GM23248 (cell line): ENCODE data around the gene HOXD9. TPM values are rescaled to one million over a fixed set of nuclear protein-coding genes. Genes with fewer than 3 reads are reported as not detected.

ENCODE experiments used
- DNase-seq: peaks from one replicate; pipeline ENCODE4 v3.0.0-alpha.2; 2015
- H2AFZ ChIP-seq: fragments of 200-600 bp; sonication (generic); 2 replicates; pipeline ENCODE4 v1.6.1; 2016; ENCODE audit warnings: antibody characterized with exemption
- H3F3A ChIP-seq: fragments of 200-600 bp; sonication (generic); 2 replicates; pipeline ENCODE4 v1.6.1; 2016; ENCODE audit warnings: mild to moderate bottlenecking, antibody characterized with exemption, mixed run types; ENCODE audit not compliant: insufficient read depth
- H3K27ac ChIP-seq: fragments of 200-600 bp; sonication (generic); 2 replicates; pipeline ENCODE4 v1.5.1; 2016; ENCODE audit warnings: mild to moderate bottlenecking
- H3K27me3 ChIP-seq: fragments of 200-600 bp; sonication (generic); replicated peaks from 2 replicates; pipeline ENCODE4 v1.6.1; 2016; ENCODE audit warnings: mild to moderate bottlenecking; ENCODE audit not compliant: insufficient read depth
- H3K36me3 ChIP-seq: fragments of 200-600 bp; sonication (generic); 2 replicates; pipeline ENCODE4 v1.6.1; 2016; ENCODE audit warnings: low read depth, mild to moderate bottlenecking
- H3K4me1 ChIP-seq: fragments of 200-600 bp; sonication (generic); 2 replicates; pipeline ENCODE4 v1.6.1; 2016; ENCODE audit warnings: mild to moderate bottlenecking; ENCODE audit not compliant: insufficient read depth
- H3K4me2 ChIP-seq: fragments of 200-600 bp; sonication (generic); one replicate; pipeline ENCODE4 v1.6.1; 2016; ENCODE audit warnings: mild to moderate bottlenecking; ENCODE audit not compliant: unreplicated experiment
- H3K4me3 ChIP-seq: fragments of 200-600 bp; sonication (generic); 2 replicates; pipeline ENCODE4 v1.5.1; 2016; ENCODE audit warnings: mild to moderate bottlenecking
- H3K79me2 ChIP-seq: fragments of 200-600 bp; sonication (generic); 2 replicates; pipeline ENCODE4 v1.6.1; 2016; ENCODE audit warnings: mild to moderate bottlenecking; ENCODE audit not compliant: insufficient read depth
- H3K9ac ChIP-seq: fragments of 200-600 bp; sonication (generic); 2 replicates; pipeline ENCODE4 v1.6.1; 2016; ENCODE audit warnings: mild to moderate bottlenecking
- H3K9me2 ChIP-seq: fragments of 200-600 bp; sonication (generic); 2 replicates; pipeline ENCODE4 v1.6.1; 2016; ENCODE audit warnings: mixed run types, mild to moderate bottlenecking, moderate library complexity; ENCODE audit not compliant: insufficient read depth
- H3K9me3 ChIP-seq: fragments of 200-600 bp; sonication (generic); one replicate; pipeline ENCODE4 v1.6.1; 2017; ENCODE audit warnings: low read depth
- H4K20me1 ChIP-seq: fragments of 200-600 bp; sonication (generic); 2 replicates; pipeline ENCODE4 v1.6.0; 2016; ENCODE audit not compliant: insufficient read depth
- EZH2 ChIP-seq: fragments of 200-600 bp; sonication (generic); IDR thresholded peaks from 2 replicates; pipeline ENCODE4 v1.6.1; 2018; ENCODE audit warnings: antibody characterized with exemption, mild to moderate bottlenecking; ENCODE audit not compliant: insufficient read depth, poor library complexity, severe bottlenecking
- EZH2phosphoT487 ChIP-seq: fragments of 200-600 bp; sonication (generic); IDR thresholded peaks from 2 replicates; pipeline ENCODE4 v1.6.1; 2018; ENCODE audit warnings: antibody characterized with exemption, moderate library complexity, mild to moderate bottlenecking, low read depth; ENCODE audit not compliant: insufficient read depth
- WGBS, 2 experiments: methylation state at CpG; one replicate each; pipeline ENCODE4 v1.1.6; 2015 to 2017; ENCODE audit warnings: low lambda C conversion rate in 2 of 2, low coverage in 1 of 2; ENCODE audit errors: missing lambda C conversion rate in 2 of 2; 5-methylcytosine and 5-hydroxymethylcytosine counted together
- in situ Hi-C: fragments of 300-500 bp; cut with MboI; formaldehyde crosslinking; loops from 2 replicates; pipeline ENCODE4 v1.15.0; 2020
- polyA plus RNA-seq: library from polyadenylated mRNA; unstranded; fragments of >200 nt; fragmentation: Nextera tagmentation; extraction: Ambion mirVana; gene quantifications from 2 replicates; pipeline ENCODE4 v1.2.1, GENCODE V29; 2016
- total RNA-seq: library from RNA; depleted of rRNA; stranded (reverse); fragments of >200 nt; shearing (Covaris generic); gene quantifications from 2 replicates; pipeline ENCODE4 v1.2.3, GENCODE V29; 2014

HOXD9 gene
- total and polyA plus RNA-seq, 2 experiments from 2014 or later: 4.2 to 7.2 TPM

DNA sequence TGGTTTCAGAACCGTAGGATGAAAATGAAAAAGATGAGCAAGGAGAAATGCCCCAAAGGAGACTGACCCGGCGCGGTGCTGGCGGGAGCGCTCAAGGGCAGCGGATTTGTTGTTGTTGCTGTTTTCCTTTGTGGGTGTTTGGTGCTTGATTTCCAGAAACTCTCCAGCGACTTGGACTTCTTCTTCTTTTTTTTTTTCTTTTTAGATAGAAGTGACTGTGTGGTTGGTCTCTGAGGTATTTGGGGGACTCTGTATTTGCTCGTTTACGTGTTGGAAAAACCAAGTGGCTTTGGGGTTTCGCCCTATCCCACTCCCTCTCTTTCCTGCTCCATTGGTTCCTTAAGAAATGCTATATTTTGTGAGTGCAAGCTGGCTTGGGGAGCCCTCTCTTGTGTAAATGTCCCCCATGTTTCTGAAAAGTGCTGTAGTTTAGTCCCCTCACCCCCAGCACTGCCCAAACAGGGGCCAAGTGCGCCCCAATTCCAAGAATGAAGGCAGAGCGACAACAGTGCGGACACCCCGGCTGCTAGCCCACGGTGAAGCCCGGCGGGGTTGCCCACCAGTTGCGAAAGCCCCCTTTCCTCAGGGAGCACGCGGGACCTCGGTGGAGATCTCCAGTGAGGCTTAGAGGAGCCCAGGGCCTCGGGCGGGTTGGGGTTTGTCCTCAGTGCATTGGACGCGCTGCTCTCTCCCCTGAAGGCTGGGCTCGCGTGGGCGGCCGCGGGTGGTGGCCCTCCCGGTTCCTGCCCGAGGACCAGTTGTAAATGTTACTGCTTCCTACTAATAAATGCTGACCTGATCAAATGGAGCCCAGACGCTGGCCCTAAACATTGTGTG, 1.8 kb downstream of the HOXD9 start:
- Histone ChIP-seq H3F3A (peaks cover 28% of the 10 kb centered on the region), H3K36me3 (peaks cover 6% of the 10 kb centered on the region; the same call in 1 of the 2 replicates), H2AFZ (no peak overlapping the region), H3K4me1 (peaks cover 20% of the 10 kb centered on the region), H3K79me2 (peaks cover 64% of the 10 kb centered on the region), H3K4me3 (no peak overlapping the region), H3K9me3 (no peaks in the 10 kb centered on the region), H3K9ac (no peak overlapping the region), H3K4me2 (no peak overlapping the region), H3K27ac (no peak overlapping the region), H4K20me1 (no peaks in the 10 kb centered on the region), H3K9me2 (no peaks in the 10 kb centered on the region), H3K27me3 (no peaks in the 10 kb centered on the region)
- DNase-seq: no peak
- 95 to 97% methylated on average over 31 to 34 of the region's 34 CpGs for WGBS, 2 experiments
- no peak for TF ChIP-seq EZH2
- no peak for TF ChIP-seq EZH2phosphoT487
- in situ Hi-C loops: loop anchor here (10.0 to 25.0 kb wide), 2 partner anchors 700 to 1613 kb away; no protein-coding TSS in a partner anchor

GRCh38 chr2:176124947-176125771, 2.6 kb downstream of the HOXD9 start:
- Histone ChIP-seq H3K9ac (no peak overlapping the region), H3K79me2 (peaks cover 57% of the 10 kb centered on the region), H3K4me3 (no peak overlapping the region), H2AFZ (no peak overlapping the region), H3K27ac (peak overlapping the region; percentile 97; the same call in 1 of the 2 replicates), H3F3A (peaks cover 22% of the 10 kb centered on the region), H3K4me1 (peaks cover 20% of the 10 kb centered on the region), H3K9me3 (no peaks in the 10 kb centered on the region), H3K27me3 (no peaks in the 10 kb centered on the region), H4K20me1 (no peaks in the 10 kb centered on the region), H3K36me3 (peaks cover 6% of the 10 kb centered on the region; the same call in 1 of the 2 replicates), H3K9me2 (no peaks in the 10 kb centered on the region), H3K4me2 (no peak overlapping the region)
- DNase-seq: no peak
- TF ChIP-seq EZH2 (no peak), EZH2phosphoT487 (no peak)
- WGBS, 2 experiments: 90 to 92% methylated on average over 9 of the region's 9 CpGs
- in situ Hi-C loops: loop anchor here (5.0 to 25.0 kb wide), 4 partner anchors 512 to 1612 kb away; no protein-coding TSS in a partner anchor

DNA sequence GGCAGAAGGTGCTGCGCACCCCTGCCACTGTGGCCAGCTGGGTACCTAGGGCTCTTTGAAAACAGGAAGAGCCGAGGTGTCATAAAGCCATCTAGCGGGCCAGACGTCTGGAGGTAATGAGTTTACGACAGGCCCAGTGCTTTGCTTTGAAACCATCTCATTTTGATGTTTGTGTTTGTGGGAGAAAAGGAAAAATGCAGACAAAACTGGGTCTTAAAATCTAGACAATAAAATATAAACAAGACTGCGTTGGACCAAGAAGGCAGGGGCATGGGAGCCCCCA, 3.2 kb downstream of the HOXD9 start:
- Histone ChIP-seq H3K27ac (peak overlapping the region; percentile 97), H3K27me3 (no peaks in the 10 kb centered on the region), H4K20me1 (no peaks in the 10 kb centered on the region), H3K9me2 (no peaks in the 10 kb centered on the region), H3F3A (peaks cover 22% of the 10 kb centered on the region), H3K9me3 (no peaks in the 10 kb centered on the region), H2AFZ (no peak overlapping the region), H3K4me2 (no peak overlapping the region), H3K79me2 (peaks cover 56% of the 10 kb centered on the region), H3K4me1 (peaks cover 20% of the 10 kb centered on the region), H3K4me3 (no peak overlapping the region), H3K36me3 (peaks cover under 1% of the 10 kb centered on the region; the same call in 1 of the 2 replicates), H3K9ac (peak overlapping the region; percentile 97; the same call in 1 of the 2 replicates)
- no peak for DNase-seq
- in situ Hi-C loops: loop anchor here (5.0 to 10.0 kb wide), 3 partner anchors 512 to 1022 kb away; no protein-coding TSS in a partner anchor
- TF ChIP-seq EZH2 (no peak), EZH2phosphoT487 (no peak)
- 93 to 94% methylated on average over 6 of the region's 6 CpGs for WGBS, 2 experiments
